Ascending aorta (tissue), 2 donors: ENCODE results near the gene ADH7. TPM values are rescaled to one million over a fixed set of nuclear protein-coding genes. Genes with fewer than 3 reads are reported as not detected.
"Not testable (repeated sequence)": the region's sequence is repeated elsewhere in the genome, so short reads cannot be mapped to it uniquely, and the experiment has no call there.

Source experiments
- DNase-seq, 2 donors: peaks; one replicate each; pipeline ENCODE4 v3.0.0-alpha.2; 2019; ENCODE audit warnings: low spot score in 2 of 2
- H3K27ac ChIP-seq, 2 donors: fragments of 200-600 bp; sonication (generic); one replicate each; pipeline ENCODE4 v1.5.1; 2016 to 2017; ENCODE audit warnings: mild to moderate bottlenecking in 1 of 2
- H3K27me3 ChIP-seq: fragments of 200-600 bp; sonication (generic); one replicate; pipeline ENCODE4 v1.5.1; 2017
- H3K36me3 ChIP-seq, 2 donors: fragments of 200-600 bp; sonication (generic); one replicate each; pipeline ENCODE4 v1.5.1; 2016
- H3K4me1 ChIP-seq, 2 donors: fragments of 200-600 bp; sonication (generic); one replicate each; pipeline ENCODE4 v1.5.1; 2016 to 2017; ENCODE audit warnings: mild to moderate bottlenecking in 1 of 2
- H3K4me3 ChIP-seq, 2 donors: fragments of 200-600 bp; sonication (generic); one replicate each; pipeline ENCODE4 v1.5.1; 2016 to 2017; ENCODE audit warnings: mild to moderate bottlenecking in 1 of 2
- H3K9me3 ChIP-seq, 2 donors: fragments of 200-600 bp; sonication (generic); one replicate each; pipeline ENCODE4 v1.5.1; 2016
- CTCF ChIP-seq, 3 experiments: fragments of 200-600 bp in 2 of 3; fragments of 450-650 bp in 1 of 3; sonication (generic) in 2 of 3; IDR thresholded peaks; one replicate each; pipeline ENCODE4 v1.5.1; 2016 to 2019; ENCODE audit warnings: antibody characterized with exemption in 3 of 3, mild to moderate bottlenecking in 1 of 3, moderate library complexity in 1 of 3
- intact Hi-C: fragments of 100-400 bp; cut with DNase I; formaldehyde crosslinking; loops from one replicate; pipeline ENCODE4 v1.15.1; 2023
- total RNA-seq: library from RNA; depleted of rRNA; stranded (reverse); fragments of >200 nt; gene quantifications from one replicate; pipeline ENCODE4 v1.1.0, GENCODE V29; 2016

The ADH7 gene
- total RNA-seq, 1 donor from 2014 or later: not detected

- Histone ChIP-seq H3K27ac (no peak overlapping the region), H3K27me3 (no peaks in the 10 kb centered on the region), H3K4me3 (no peak overlapping the region), H3K9me3 (peaks cover 0 to 35% of the 10 kb centered on the region in 2 donors), H3K36me3 (no peaks in the 10 kb centered on the region), H3K4me1 (peaks cover 0 to 4% of the 10 kb centered on the region in 2 donors)
- TF ChIP-seq CTCF (IDR thresholded peaks at IDR 0.05): no peak
- DNase-seq: no peak
- intact Hi-C loops: no loop called here
Observed at GRCh38 chr4:99379571-99379970, 55.6 kb downstream of the ADH7 start.

GRCh38 chr4:99378876-99379275 is 56.3 kb downstream of the ADH7 start:
- Histone ChIP-seq H3K4me1 (no peaks in the 10 kb centered on the region), H3K4me3 (no peak overlapping the region), H3K27me3 (no peaks in the 10 kb centered on the region), H3K27ac (no peak overlapping the region), H3K36me3 (no peaks in the 10 kb centered on the region), H3K9me3 (peaks cover 0 to 40% of the 10 kb centered on the region in 2 donors)
- intact Hi-C loops: no loop called here
- no peak for DNase-seq
- TF ChIP-seq CTCF (IDR thresholded peaks at IDR 0.05): no peak

- H3K27me3 ChIP-seq, DNase-seq, H3K4me3 ChIP-seq, intact Hi-C loops, H3K4me1 ChIP-seq, H3K36me3 ChIP-seq: not testable (repeated sequence)
- peaks cover 0 to 48% of the 10 kb centered on the region in 2 donors for H3K9me3 ChIP-seq
- peak overlapping the region in 1 of 2 donors; percentile 38 for H3K27ac ChIP-seq
Observed at GRCh38 chr4:99377341-99377740, 57.8 kb downstream of the ADH7 start.

GRCh38 chr4:99372464-99372863 is 62.7 kb downstream of the ADH7 start:
- H3K9me3 ChIP-seq: peaks cover 0 to 45% of the 10 kb centered on the region in 2 donors
- H3K36me3 ChIP-seq, H3K27ac ChIP-seq, H3K4me1 ChIP-seq, H3K27me3 ChIP-seq, DNase-seq, H3K4me3 ChIP-seq: not testable (repeated sequence)
- intact Hi-C loops: loop anchor here (5.0 kb wide), 1 partner anchor 40 kb away; no protein-coding TSS in a partner anchor

- H3K36me3 ChIP-seq, intact Hi-C loops, H3K27me3 ChIP-seq, H3K4me1 ChIP-seq, H3K4me3 ChIP-seq, H3K27ac ChIP-seq, DNase-seq: not testable (repeated sequence)
- peaks cover 0 to 11% of the 10 kb centered on the region in 2 donors for H3K9me3 ChIP-seq
Observed at GRCh38 chr4:99367817-99368216, 67.3 kb downstream of the ADH7 start.

- Histone ChIP-seq H3K4me3 (no peak overlapping the region), H3K4me1 (peaks cover 0 to 11% of the 10 kb centered on the region in 2 donors), H3K36me3 (no peaks in the 10 kb centered on the region), H3K27ac (no peak overlapping the region), H3K9me3 (peaks cover 0 to under 1% of the 10 kb centered on the region in 2 donors), H3K27me3 (no peaks in the 10 kb centered on the region)
- TF ChIP-seq CTCF (IDR thresholded peaks at IDR 0.05): no peak
- intact Hi-C loops: no loop called here
- no peak for DNase-seq
Observed at GRCh38 chr4:99366491-99366890, 68.7 kb downstream of the ADH7 start.

- no peak for DNase-seq
- peak overlapping the region; percentile 72 to 74 for H3K27ac ChIP-seq
- peaks cover 3 to 24% of the 10 kb centered on the region in 2 donors for H3K4me1 ChIP-seq
- no peak overlapping the region for H3K4me3 ChIP-seq
- TF ChIP-seq CTCF (IDR thresholded peaks at IDR 0.05): no peak
- no peaks in the 10 kb centered on the region for H3K27me3 ChIP-seq
- peaks cover 0 to 2% of the 10 kb centered on the region in 2 donors for H3K9me3 ChIP-seq
- intact Hi-C loops: no loop called here
- no peaks in the 10 kb centered on the region for H3K36me3 ChIP-seq
Observed at GRCh38 chr4:99362768-99363167, 72.4 kb downstream of the ADH7 start.

Other genes with a start within 250 kb of the ADH7 start
- not detected for gene ADH6, start 216.1 kb downstream of the ADH7 start, total RNA-seq
- gene ADH1A, start 144.4 kb downstream of the ADH7 start, total RNA-seq: not detected
- 650 TPM for gene ADH1B, start 113.9 kb downstream of the ADH7 start, total RNA-seq
- 4.6 TPM for gene ADH1C, start 82.6 kb downstream of the ADH7 start, total RNA-seq
- gene C4orf17, start 75.7 kb upstream of the ADH7 start, total RNA-seq: not detected
- not detected for gene TRMT10A, start 128.7 kb upstream of the ADH7 start, total RNA-seq
- gene MTTP, start 139.5 kb upstream of the ADH7 start, total RNA-seq: 1.9 TPM
- not detected for gene C4orf54, start 222.5 kb upstream of the ADH7 start, total RNA-seq